Left kidney (tissue), 2 donors: ENCODE results near the gene ELFN2. TPM values are rescaled to one million over a fixed set of nuclear protein-coding genes. Genes with fewer than 3 reads are reported as not detected.

Experiments used
- DNase-seq: peaks from one replicate; pipeline ENCODE4 v3.0.0-alpha.2; 2013
- polyA plus RNA-seq: library from polyadenylated mRNA; unstranded; fragments of 120-200 nt; gene quantifications from one replicate; pipeline ENCODE4 v1.2.1, GENCODE V29; 2013; ENCODE audit not compliant: insufficient read length

The ELFN2 gene
- polyA plus RNA-seq, 1 donor: 1.1 TPM

DNA sequence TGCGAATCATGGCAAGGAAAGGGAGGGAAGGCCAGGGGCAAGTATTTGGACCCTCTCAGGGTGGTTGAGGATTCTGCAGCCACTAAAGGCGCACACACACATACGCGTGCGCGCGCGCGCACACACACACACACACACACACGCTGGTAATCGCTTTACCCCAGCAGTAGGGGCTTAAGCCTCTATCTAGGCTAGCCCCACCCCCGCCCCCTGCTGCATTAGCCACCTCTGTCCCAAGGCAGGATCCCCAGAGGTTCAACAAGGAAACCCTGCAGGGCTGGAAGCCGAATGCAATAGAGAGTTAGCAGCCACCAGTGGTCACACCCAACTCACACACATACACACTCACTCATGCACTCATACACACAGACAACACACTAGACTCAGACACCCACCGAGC lies 28.6 kb upstream of the ELFN2 start:
- DNase-seq: no peak

DNA sequence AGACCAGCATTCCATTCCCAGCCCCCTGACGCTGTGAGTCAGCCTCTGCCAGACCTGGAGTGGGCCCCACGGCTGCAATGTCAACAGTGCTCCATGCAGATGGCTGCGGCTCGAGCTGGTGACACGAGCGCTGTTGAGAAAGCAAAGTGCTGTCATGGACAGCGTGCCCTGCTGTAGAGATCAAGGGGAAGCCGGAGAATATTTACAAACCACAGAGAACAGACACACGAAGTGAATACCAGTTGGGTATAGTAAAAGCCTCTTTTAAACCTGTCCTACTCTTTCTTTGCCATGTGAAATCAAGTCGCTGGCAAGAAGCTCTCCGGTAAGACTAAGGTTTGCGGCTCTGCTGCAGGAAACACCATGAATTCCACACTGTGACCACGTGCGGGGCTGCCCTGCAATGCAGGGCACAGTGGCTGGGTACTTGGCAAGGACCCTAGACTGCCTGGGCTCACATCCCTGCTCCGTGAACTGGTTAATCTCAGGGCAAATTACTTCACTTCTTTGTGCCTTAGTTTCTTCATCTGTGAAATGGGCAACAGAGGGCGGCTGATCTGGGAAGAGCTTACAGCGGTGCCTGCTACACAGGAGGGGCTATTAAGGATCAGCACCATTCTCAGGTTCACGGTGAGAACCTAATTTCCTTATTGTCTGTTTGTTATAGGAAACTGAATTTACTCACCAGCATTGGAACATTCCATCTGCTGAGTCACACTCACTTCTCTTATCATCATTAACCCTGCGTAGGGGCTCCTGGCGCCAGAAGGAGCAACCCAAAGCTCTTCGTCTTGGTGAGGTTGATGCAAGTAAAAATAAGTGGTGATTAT lies 27.8 kb upstream of the ELFN2 start:
- no peak for DNase-seq

GRCh38 chr22:37453696-37454095 lies 26.4 kb upstream of the ELFN2 start:
- DNase-seq: no peak

DNA sequence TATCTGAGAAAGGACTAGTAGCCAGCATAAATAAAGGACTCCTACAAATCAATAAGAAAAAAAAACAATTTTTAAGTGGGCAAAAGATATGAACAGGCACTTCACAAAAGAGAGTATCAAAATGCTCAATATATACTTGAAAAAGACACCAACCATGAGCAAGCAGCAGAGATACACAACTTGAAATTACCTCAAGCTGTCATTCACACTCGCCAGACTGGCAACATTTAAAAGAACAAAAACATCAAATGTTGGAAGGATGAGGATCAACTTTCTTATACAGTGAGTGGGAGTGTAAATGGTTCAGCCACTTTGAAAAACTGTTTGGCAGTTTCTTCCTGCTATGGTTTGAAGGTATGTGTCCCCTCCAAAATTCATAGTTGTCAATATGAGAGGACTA lies 23.9 kb upstream of the ELFN2 start:
- DNase-seq: no peak

- DNase-seq: no peak
These were observed 22.2 kb upstream of the ELFN2 start for GRCh38 chr22:37449331-37450001.

GRCh38 chr22:37448516-37449127 lies 21.3 kb upstream of the ELFN2 start:
- DNase-seq: no peak

GRCh38 chr22:37445501-37445900 lies 18.2 kb upstream of the ELFN2 start:
- DNase-seq: no peak

- no peak for DNase-seq
These were observed 16.7 kb upstream of the ELFN2 start for GRCh38 chr22:37443977-37444376.

GRCh38 chr22:37443086-37443485 lies 15.8 kb upstream of the ELFN2 start:
- DNase-seq: no peak

DNA sequence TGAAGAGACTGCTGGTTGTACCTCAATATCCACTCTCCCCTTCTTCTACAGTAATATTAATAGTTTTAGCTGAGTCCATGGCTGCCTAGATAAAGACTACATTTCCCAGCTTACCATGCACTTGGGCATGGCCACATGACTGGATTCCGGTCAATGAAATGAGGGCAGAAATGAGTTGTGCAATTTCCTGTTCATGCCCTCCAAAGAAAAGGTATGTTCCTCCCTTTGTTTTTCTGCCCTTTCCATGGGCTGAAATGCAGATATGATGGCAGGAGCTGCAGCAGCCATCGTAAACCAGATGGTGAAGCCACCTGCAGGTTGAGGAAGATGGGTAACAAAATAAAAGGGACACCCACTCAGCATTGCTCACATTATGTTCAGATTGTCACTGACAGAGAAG lies 15.3 kb upstream of the ELFN2 start:
- no peak for DNase-seq

- no peak for DNase-seq
These were observed 14.9 kb upstream of the ELFN2 start for GRCh38 chr22:37442135-37442534.

DNA sequence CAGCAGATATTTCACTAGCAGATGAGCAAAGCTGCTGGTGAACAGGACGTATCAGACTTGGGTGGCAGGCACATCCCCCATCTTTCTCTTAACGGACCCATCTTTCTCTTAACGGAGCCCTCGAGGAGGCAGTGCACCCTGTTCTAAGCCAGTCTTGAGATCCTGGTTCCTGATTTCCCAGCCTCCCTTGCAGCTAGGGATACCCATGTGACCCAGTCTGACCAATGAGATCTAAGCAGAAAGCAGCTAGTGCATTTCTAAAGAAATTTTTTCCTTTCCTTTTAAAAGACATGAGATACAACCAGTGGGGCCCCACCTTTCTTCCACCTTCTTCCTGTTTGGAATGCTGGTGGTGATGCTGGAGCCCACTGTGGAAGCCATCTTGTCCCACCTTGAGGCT lies 13.6 kb upstream of the ELFN2 start:
- DNase-seq: no peak

DNA sequence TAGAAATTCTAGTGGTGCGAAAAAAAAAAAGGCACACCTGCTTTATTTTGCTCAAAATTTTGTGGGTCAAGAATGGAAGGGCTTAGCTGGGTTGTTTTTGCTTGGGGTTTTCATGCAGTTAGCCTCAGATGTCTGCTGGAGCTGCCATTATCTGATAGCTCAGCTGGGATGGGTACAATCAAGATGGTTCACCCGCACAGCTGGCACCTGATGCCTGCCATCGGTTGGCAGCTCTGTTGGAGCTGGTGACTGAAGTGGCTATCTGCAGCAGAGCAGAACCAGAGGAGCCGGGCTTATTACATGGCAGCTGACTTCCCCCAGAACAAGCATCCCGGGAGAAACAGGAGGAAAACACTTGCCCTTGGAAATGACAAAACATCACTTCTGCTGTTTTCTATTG lies 12.1 kb upstream of the ELFN2 start:
- DNase-seq: no peak

- DNase-seq: no peak
These were observed 8.8 kb upstream of the ELFN2 start for GRCh38 chr22:37435970-37436603.

DNA sequence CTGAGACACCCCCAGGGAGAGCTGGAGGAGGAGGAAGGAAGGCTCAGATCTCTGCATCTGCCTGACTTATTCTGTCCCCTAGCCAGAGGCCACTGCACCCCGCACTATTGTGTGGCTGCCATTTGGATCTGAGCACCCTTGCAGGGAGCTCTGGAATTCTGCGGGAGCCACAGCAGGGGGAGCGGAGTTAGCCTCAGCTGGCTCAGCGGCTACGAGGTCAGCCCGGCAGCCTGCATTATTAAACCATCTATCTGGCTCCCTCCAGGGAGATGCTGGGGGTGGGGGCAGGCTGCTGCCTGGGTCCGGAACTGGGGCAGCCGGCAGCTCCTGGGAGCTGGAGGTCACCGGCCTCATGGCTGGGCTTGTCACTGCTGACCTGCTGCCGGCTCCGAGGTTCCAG lies 6.5 kb upstream of the ELFN2 start:
- DNase-seq: no peak

GRCh38 chr22:37432708-37433054 lies 5.4 kb upstream of the ELFN2 start:
- DNase-seq: no peak

GRCh38 chr22:37431801-37432707 lies 4.8 kb upstream of the ELFN2 start:
- no peak for DNase-seq

DNA sequence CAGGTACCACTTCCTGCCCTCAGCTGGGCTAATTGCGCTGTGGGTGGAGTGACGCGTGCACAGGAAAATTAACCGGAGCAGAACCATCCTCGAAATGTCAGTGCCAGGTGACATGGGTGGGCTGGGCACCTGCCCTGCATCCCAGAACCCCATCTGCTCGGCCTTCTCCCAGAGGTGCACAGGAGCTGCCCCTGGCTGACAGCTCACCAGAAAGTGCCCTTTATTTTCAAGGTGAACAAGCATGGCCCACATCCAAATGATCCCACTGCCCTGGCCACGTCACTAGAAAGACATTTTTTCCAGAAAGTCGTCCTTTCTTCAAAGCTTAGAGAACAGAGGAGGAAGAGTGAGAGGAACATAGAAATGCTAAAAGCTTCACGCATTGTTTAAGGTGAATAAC lies 4.1 kb upstream of the ELFN2 start:
- no peak for DNase-seq

- DNase-seq: no peak
These were observed 3.7 kb upstream of the ELFN2 start for GRCh38 chr22:37430941-37431340.

DNA sequence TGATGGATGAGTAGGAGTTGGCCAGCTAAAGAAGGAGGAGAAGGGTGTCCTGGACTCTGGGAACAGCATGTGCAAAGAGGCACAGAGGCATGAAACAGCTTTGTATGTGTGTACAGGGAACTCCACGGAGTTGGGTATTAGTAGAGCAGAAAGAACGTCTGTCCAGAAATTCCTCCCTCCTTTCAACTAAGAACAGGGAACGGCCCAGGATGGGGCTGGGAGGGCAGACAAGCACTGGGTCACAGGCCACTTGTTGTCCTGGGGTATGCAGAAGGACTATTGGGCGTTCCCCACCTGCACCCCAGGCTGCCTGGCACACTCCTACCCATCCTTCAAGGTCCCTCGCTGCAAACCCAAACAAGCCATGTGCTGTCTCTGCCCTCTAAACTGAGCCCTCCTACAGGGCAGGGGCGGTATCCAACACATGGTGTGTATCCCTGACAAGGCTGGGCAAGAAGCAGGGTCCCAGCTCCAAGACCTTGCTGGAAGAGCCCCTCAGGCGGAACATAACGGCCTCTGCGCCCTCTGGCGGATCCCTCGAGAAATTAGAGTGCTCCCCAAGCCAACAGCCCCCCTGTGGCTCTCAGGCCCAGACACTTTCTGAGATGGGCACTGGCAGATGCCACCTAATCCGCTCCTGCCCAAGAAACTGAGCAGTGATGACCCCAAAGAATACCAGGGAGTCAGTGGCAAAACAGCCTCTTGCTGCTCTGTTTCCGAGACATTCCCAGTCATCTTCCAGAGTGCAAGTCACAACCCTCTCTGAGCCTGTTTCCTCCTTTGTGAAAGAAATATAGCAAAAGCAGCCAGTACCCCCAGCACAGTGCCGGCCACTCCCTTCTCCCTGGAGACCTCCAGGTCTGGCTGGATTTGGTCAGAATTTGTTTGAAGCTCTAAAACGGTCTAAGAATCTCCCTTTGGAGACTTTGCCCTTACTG lies 1.6 kb upstream of the ELFN2 start:
- peak; percentile 72 for DNase-seq
